HG02870 (cell line): ENCODE results near the gene ZFP69B.
"Not testable (repeated sequence)": the region's sequence is repeated elsewhere in the genome, so short reads cannot be mapped to it uniquely, and the experiment has no call there.

Source experiments
- ATAC-seq: cut with Tn5 transposase; IDR thresholded peaks from one replicate; pipeline ENCODE4 v1.9.1; 2021; ENCODE audit warnings: mild to moderate bottlenecking, moderate library complexity; ENCODE audit not compliant: unreplicated experiment

ZFP69B gene

DNA sequence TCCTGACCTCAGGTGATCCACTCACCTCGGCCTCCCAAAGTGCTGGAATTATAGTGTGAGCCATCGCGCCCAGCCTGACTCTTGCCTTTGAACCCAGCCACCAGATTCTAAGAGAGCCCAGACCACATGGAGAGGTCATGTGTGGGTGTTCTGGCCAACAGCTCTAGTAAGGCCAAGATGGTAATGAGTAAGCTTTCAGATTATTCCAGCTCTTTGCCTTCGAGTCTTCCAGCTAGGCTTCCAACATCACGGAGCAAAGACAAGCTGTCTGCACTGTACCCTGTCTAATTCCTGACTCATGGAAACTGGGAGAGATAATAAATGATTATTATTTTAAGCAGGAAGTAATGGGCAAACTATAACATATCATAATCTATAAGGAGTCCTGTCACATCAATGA lies 14.8 kb upstream of the ZFP69B start:
- ATAC-seq = no peak

DNA sequence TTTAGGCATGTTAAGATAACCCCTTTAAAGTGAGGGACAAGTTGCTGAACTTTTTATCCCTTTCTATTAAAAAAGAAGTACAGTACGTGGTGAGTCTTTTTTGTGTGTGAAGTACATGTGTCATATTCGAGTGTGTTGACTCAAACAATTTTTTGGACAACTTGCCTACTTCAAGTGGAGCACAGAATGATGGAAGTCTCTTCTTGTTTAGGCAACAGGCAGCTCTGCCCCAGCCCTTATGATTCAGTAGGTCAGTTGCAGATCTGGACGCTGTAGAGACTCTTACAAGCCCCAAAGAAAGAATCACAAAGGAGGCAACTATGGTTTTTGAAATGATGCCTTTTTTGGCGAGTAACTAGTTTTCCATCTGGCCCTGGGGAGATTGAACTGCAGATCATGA lies 14.4 kb upstream of the ZFP69B start:
- ATAC-seq = no peak

DNA sequence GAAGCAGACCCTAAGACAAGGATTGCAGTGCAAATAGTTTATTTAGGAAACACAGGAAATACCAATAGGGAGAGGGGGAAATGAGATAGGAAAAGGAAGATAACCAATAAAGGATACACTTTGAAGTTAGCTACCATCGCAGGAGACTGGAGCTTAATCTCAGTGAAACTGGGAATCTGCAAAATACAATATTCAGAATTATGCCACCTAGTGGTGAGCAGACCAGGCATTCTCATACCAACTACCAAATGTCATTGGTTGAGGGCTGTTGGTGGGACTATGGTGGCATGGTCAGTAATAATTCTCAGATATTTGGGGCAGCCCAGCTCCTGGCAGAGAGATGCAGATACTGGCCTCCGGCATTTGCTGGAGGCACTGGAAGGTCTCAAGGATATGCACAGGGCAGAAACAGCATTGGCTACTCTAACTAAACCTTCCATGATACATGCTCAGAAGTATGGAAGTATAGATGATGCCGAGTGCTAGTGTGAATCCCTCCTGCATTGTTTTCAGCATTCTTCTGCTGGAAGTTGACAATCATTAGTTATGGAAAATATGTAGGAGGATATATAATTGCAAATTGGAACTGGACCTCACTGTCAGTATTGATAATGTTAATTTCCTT lies 11.8 kb upstream of the ZFP69B start:
- ATAC-seq = no peak

DNA sequence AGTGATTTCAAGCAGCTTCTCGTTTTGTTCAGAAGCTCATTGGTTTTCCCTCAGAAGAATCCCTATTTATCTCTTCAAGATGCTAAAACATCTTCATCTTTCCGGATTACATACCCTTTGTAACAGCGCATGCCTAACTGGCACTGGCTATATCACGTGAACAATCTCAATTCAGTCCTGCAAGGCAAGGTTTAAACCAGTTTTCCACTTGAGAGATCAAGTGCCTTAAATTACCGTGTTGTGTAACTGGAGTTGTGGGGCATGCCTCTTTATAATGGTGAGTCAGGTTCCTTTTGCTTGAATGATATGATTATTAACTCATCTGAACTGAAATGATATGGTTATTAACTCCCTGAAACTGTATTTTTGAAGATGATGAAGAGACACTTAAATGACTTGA lies 11.0 kb upstream of the ZFP69B start:
- no peak for ATAC-seq

DNA sequence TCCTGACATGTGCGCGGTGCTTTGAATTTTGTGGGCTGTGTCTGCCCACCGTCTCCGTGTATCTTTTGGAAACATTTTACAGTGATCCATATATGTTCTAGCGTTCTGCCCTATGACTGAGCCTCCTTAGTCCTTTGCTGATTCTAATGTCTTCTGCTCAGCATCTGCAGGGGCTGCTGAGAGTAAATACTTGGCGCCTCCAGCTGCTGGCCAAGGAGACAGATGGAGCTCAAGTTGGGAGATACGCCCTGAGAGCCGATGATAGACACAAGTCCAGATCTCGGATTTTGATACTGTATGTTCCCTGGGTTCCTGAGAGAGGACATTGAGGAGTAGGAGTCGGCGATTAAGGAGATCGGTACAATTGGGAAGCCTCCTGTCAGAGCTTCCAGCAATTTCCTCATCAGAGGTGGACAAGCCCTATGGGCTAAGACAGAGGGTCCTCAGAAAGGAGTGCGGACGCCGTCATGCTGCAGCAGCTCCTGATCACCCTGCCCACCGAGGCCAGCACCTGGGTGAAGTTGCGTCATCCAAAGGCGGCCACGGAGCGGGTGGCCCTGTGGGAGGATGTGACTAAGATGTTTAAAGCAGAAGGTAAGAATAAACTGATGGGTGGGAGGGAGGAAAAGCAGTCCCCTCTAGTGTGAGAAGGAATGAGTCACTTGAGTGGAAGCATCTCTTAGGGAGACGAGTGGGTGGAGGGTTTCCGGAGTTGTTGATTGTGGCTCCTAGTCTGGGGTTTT lies 390 bp downstream of the ZFP69B start:
- peak; percentile 39 for ATAC-seq

DNA sequence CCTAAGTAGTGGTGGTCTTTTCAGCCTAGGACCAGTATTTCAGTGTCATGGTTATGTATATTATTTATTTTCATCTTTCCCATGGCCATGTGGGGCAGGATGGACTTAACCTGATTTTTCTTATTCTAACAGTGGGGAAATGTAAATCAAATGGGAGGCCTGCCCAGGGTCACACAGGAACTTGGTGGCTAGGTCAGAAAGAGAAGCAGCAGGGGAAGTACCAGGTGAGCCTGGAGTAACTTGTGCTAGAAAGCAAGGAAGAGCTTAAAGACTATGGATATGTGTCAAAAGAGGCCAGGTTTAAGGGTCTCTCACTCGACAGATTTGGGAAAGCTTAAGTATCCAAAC lies 936 bp downstream of the ZFP69B start:
- ATAC-seq = peak; percentile 12

DNA sequence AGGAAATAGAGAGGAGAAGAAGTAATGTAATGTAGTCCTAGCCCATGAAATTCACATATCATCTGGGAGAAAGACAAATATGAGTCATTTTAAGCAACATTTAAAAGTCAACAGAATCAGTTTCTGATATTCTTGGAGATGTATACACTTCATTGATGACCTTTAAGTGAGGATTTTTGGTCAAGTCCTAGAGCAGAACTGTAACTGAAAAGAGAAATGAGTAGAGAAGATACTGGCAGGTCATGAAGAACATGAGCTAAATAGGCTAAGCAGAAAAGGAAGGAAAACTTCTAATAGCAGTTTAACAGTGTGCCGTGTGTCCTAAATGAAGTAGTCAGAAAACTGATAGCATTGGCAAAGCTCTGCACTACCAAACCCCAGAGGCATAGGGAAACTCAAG lies 4.6 kb downstream of the ZFP69B start:
- no peak for ATAC-seq

DNA sequence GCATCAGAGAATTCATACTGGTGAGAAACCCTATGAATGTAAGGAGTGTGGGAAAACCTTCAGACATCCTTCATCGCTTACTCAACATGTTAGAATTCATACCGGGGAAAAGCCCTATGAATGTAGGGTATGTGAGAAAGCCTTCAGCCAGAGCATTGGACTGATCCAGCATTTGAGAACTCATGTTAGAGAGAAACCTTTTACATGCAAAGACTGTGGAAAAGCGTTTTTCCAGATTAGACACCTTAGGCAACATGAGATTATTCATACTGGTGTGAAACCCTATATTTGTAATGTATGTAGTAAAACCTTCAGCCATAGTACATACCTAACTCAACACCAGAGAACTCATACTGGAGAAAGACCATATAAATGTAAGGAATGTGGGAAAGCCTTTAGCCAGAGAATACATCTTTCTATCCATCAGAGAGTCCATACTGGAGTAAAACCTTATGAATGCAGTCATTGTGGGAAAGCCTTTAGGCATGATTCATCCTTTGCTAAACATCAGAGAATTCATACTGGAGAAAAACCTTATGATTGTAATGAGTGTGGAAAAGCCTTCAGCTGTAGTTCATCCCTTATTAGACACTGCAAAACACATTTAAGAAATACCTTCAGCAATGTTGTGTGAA lies 12.8 kb downstream of the ZFP69B start:
- no peak for ATAC-seq

DNA sequence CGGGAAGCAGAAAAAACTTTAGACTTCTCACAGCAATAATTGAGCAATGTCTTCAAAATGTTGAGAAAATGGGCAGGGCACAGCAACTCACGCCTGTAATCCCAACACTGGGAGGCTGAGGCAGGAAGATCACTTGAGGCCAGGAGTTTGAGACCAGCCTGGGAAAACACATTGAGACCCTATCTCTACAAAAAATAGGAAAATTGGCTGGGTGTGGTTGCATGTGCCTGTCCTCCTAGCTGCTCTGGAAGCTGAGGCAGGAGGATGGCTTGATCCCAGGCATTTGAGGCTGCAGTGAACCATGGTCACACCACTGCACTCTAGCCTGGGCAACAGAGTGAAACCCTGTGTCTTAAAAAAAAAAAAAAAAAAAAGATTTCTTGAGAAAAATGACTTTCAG lies 19.1 kb downstream of the ZFP69B start:
- no peak for ATAC-seq

DNA sequence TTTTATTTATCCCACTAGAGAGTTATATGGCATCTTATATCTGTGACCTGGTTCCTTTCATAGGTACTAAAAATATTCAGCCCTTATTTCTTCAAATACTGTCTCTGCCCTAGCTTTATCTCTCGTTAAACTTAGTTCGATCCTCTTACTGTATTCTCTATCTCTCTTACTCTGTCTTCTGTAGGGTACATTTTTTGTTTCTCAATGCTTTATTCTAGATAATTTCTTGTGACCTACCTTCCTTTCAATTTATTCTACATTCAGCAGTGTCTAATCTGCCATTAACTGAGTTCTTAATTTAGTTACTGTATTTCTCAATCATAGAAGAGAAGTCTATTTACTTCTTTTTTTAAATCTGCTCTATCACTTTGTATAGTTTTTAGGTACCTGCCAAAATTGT lies 25.0 kb downstream of the ZFP69B start:
- ATAC-seq = no peak

DNA sequence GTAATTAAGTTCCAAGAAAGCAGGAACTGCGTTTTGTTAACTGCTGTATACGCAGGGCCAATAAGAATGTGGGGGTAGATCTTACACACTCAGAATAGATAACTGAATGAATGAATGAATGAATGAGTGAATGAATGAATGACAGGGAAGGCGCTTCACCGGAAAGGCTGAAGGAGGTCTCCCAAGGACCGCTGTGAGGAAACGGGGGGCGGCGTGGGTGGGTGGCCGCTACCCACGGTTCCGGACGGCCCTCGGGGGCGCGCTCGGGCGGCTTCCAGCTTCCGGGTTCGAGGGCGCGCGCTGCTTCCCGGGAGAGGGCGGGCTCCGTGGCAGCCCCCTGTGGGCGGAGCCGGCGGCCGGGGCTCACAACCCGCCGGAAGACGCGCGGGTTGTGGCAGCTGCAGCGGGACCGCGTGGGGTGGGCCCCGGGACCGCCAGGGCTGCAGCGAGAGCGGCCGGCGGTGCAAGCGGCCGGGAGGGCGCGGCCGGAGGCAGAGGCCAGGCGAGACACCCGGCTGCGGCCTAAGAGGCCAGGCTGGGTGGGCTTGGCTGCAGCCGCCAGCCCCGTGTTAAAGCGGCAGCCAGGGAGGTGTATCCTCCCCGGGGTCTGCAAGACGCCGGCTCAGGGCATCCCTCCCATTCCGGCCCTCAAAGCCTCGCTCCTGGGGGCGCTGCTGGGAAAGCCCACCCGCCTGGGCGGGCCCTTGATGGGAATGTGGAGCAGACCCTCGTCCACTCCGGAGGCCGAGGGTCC lies 26.8 kb downstream of the ZFP69B start, which contains the start of gene ZFP69:
Gene ZFP69, plus strand, starts transcription at position 367 of the 754 bp plus-strand sequence. CDS start 2,072 bp downstream, outside the sequence.
- peak; percentile 58 for ATAC-seq

DNA sequence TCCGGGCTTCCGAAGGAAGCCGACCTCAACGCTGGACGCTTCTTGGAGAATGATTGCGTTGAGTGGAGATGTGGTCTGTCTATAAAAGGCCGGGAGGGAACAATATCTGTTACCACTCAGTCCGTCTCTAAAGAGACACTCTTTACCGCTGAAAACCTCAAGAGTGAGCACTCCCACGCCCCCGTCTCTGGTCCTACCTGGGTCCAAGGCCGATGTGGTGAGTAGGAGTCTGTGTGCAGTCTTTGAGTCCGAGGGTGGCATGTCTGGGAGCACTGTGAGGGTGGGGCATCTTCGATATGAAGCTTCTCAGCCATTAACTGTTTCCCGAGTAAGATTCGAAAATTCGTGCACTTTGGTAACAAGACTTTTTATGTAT lies 27.4 kb downstream of the ZFP69B start:
- peak; percentile 24 for ATAC-seq

DNA sequence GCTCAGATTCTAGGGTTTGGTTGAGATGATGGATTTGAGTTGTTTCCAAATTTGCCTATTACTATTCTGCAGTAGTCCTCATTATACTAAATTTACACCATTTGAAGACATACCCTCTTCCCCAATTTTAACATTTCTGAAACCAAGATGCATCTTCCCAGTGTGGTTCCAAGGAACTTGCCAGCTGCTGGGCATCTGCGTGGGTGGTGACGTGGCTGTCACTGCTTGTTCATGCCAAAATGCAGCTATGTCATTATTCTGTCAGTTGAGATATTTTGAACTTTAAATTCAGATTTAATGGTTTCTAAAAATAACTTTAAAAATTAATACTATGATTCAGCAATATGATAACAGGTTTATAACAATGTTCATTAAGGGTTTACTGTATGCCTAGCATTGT lies 28.0 kb downstream of the ZFP69B start:
- ATAC-seq = no peak

DNA sequence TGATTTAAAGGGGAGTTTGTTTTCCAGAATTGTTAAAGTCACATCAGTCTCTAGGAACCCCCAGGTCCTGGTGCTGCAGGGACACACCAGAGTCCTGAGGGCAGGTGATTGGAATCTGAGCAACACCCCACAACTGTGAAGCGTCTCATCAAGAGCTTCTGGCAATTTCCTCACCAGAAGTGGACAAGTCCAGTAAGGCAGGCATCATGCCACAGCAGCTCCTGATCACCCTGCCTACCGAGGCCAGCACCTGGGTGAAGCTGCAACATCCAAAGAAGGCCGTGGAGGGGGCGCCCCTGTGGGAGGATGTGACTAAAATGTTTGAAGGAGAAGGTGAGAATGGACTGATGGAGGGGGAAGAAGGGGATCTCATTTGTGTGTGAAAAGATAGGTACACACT lies 28.9 kb downstream of the ZFP69B start:
- no peak for ATAC-seq

DNA sequence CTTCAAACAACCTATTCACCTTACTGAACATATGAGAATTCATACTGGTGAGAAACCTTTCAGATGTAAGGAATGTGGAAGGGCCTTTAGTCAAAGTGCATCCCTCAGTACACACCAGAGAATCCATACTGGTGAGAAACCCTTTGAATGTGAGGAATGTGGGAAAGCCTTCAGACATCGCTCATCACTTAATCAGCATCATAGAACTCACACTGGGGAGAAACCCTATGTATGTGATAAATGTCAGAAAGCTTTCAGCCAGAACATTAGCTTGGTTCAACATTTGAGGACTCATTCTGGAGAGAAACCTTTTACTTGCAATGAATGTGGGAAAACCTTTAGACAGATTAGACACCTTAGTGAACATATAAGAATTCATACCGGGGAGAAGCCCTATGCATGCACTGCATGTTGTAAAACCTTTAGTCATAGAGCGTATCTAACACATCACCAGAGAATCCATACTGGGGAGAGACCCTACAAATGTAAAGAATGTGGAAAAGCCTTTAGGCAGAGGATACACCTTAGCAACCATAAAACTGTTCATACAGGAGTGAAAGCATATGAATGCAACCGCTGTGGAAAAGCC lies 45.1 kb downstream of the ZFP69B start:
- ATAC-seq = no peak

DNA sequence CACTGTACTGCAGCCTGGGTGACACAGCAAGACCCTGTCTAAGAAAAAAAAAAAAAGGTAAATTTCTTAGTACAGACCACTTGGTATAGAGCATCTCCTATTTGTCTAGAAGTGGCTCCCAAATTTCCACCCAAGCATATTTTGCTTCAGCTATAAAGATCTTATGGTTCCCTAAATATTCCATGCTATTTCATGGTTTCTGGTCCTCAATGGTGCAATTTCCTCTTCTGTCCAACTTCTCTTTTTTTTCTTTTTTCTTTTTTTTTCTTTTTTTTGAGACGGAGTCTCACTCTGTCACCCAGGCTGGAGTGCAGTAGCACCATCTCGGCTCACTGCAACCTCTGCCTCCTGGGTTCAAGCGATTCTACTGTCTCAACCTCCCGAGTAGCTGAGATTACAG lies 52.4 kb downstream of the ZFP69B start:
- not testable (repeated sequence) for ATAC-seq

DNA sequence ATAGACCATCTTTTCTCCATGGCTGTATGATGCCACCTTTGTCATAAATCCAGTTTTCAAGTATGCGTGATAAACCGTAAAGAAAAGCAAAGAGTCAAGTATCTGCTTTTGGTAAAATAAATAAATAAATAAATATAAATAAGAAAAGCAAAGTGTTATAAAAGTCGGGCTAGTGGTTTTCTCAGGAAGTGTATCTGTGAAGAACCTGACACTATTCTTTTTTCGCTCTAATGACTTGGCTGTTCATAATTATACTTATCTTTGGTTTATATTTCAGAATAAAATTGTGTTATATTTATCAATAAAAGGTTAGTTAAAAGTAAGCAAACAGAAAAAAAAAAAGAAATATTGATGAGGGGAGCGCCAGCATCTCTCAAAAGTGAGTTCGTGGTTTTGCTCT lies 57.7 kb downstream of the ZFP69B start:
- ATAC-seq = no peak

DNA sequence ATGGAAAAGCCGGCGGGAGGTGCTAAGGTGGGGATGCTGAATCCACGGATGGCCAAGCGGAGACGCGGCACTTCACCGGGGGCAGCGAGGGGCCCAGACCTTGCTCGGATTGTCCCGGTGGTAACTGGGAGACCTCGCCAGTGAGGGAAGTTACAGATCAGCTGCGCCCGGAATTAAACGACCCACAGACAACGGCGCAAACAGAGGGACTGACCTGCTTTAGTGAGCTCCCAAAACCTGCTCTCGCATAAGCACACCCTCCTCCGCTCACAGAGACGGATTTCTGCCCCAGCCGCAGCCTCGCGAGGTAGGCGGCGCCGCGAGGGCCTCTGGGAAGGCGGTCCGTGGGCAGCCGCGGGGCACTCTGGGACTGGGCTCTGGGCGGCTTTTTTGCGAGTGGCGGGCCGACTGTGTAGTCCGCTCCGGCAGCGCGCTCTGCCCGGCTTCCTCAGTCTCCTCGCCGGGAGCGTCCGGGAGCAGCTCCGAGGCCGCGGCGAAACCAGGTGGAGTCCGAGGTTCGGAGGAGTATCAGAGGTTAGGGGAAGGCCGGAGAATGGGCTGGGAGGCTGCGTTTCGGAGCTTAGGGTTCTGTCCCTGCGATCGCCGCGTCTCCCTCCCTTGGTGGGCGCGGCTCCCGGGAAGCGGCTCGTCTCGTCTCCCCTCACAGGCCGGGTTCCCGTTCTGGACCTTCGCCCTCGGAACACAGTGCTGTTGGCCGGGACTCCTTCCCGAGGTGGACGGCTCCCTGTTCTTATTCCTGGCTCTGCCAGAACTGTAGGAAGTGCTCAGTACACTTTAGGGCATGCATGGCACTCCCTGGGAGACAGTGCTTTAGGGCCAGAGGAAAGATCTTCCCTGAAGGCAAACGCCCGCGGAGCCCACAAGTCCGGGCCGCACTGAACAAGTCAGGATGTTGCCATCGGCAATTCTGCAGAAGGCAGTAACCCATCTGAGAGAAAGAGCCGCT lies 58.4 kb downstream of the ZFP69B start, which contains the start of gene EXO5:
Gene EXO5, plus strand, starts transcription at position 393 of the 967 bp plus-strand sequence. CDS start 5,778 bp downstream, outside the sequence.
- ATAC-seq = peak; percentile 81
